Kidney epithelial cell (primary cell): ENCODE measurements around the gene FKBP4. TPM values are rescaled to one million over a fixed set of nuclear protein-coding genes. Genes with fewer than 3 reads are reported as not detected.
"Not testable (repeated sequence)": the region's sequence is repeated elsewhere in the genome, so short reads cannot be mapped to it uniquely, and the experiment has no call there.

Source experiments
- DNase-seq: peaks from one replicate; pipeline ENCODE4 v3.0.0-alpha.2; 2010; ENCODE audit warnings: low read depth
- H3K27me3 ChIP-seq: 2 replicates; pipeline ENCODE4 v1.6.0; 2011; ENCODE audit warnings: low read length; ENCODE audit not compliant: control insufficient read depth, insufficient read depth
- H3K36me3 ChIP-seq: 2 replicates; pipeline ENCODE4 v1.5.1; 2011; ENCODE audit warnings: low read length; ENCODE audit not compliant: control insufficient read depth, insufficient read depth
- H3K4me3 ChIP-seq: 2 replicates; pipeline ENCODE4 v1.5.1; 2011; ENCODE audit warnings: low read depth, mild to moderate bottlenecking, control low read depth, low read length
- total RNA-seq: library from RNA; depleted of rRNA; stranded (reverse); fragments of >200 nt; gene quantifications from 2 replicates; pipeline ENCODE4 v1.2.3, GENCODE V29; 2015
- TF ChIP-seq, protein P1 (sequence below): IDR thresholded peaks from 2 replicates; pipeline ENCODE4 v1.5.1; 2011; ENCODE audit warnings: mild to moderate bottlenecking, moderate library complexity, low read length, control low read depth, inconsistent platforms; ENCODE audit not compliant: insufficient read depth, poor library complexity, severe bottlenecking

Gene FKBP4
- total RNA-seq, 1 donor from 2014 or later: 40.0 TPM

DNA sequence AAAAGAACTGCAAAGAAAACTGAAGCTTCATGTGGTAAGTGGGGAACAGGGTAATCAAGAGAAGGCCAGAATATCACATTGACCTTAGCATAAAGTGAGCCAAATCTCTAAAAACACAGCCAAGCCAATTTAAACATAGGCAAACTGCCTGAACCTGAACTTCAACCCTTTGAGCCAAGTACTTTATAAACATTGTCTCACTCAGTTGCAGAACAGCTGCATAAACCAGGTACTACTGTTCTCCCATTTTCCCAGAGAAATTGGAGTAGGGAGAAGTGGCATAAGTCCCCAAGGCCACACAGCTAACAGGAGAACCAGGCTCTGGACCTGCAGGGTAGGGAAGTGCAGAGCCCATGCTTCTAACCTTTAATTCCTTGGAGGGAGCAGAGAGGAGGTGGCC, 30.4 kb upstream of the FKBP4 start:
- Histone ChIP-seq H3K27me3 (no peaks in the 10 kb centered on the region), H3K36me3 (no peaks in the 10 kb centered on the region), H3K4me3 (no peak overlapping the region)
- DNase-seq: no peak
- TF ChIP-seq, protein P1, sequence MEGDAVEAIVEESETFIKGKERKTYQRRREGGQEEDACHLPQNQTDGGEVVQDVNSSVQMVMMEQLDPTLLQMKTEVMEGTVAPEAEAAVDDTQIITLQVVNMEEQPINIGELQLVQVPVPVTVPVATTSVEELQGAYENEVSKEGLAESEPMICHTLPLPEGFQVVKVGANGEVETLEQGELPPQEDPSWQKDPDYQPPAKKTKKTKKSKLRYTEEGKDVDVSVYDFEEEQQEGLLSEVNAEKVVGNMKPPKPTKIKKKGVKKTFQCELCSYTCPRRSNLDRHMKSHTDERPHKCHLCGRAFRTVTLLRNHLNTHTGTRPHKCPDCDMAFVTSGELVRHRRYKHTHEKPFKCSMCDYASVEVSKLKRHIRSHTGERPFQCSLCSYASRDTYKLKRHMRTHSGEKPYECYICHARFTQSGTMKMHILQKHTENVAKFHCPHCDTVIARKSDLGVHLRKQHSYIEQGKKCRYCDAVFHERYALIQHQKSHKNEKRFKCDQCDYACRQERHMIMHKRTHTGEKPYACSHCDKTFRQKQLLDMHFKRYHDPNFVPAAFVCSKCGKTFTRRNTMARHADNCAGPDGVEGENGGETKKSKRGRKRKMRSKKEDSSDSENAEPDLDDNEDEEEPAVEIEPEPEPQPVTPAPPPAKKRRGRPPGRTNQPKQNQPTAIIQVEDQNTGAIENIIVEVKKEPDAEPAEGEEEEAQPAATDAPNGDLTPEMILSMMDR: no peak

DNA sequence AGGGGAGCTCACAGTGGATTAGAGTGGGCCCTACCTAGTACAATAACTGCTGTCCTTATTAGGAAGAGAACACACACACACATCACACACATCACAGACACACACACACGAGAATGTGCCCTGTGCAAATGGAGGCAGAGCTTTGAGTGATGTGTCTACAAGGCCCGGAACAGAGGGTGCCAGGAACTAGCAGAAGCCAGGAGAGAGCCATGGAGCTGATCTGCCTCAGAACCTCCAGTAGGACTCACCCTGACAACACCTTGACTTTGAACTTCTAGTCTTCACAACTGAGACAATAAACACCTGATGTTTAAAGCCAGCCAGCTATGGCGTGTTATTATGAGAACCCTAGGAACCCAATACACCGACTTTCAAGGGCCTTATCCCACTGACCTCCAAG, 29.7 kb upstream of the FKBP4 start:
- no peak for DNase-seq
- Histone ChIP-seq H3K27me3 (no peaks in the 10 kb centered on the region), H3K36me3 (no peaks in the 10 kb centered on the region), H3K4me3 (no peak overlapping the region)
- TF ChIP-seq, protein P1: no peak

DNA sequence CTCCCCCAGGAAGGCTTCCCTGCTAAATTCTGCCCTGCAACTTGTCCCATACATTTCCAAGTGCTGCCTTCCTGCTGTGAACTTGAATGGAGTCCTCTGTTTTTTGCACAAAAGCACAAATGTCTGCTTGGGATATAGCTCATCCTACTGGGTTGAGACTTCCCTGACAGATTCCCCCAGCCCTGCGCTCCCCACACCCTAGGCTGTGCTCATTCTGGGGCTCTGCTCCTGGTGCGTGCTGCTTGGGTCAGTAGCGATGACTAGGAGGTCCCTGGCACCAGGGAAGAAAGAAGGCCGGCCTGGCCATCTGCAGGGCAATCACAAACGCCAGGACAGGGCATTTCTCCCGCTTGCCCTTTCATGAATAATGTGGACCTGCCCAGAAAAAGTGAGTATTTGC, 29.2 kb upstream of the FKBP4 start:
- TF ChIP-seq, protein P1: no peak
- Histone ChIP-seq H3K27me3 (no peaks in the 10 kb centered on the region), H3K4me3 (no peak overlapping the region), H3K36me3 (no peaks in the 10 kb centered on the region)
- DNase-seq: no peak

DNA sequence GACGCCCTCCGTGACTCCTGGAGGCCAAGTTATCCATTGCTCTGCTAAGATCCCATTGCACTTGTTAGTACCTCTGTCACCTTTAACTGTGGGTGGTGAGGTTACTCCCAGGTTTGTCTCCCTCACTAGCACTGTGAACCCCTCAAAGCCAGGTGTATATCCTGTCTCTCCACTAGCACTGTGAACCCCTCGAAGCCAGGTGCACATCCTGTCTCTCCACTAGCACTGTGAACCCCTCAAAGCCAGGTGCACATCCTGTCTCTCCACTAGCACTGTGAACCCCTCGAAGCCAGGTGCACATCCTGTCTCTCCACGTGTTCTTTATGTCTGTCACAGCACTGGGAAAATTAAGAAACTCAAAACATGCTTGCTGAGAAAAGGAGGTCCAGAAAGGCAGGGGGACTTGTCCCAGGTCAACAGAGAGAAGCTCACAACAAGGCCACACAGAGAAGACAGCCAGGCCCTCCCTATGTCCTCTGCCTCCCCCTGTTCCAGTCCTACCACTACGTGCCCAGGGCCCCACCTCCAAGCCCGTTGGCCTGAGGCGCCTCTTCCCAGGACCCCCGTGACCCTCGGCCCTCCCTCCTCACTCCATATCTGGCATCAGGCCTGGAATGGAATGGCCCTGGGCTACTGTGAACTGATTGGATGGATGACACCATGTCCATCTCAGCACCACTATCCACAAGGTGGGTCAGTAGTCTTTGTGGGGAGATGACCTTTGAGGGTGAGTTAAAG, 26.4 kb upstream of the FKBP4 start:
- TF ChIP-seq, protein P1: no peak
- Histone ChIP-seq H3K4me3 (no peak overlapping the region), H3K36me3 (no peaks in the 10 kb centered on the region), H3K27me3 (peaks cover 3% of the 10 kb centered on the region)
- no peak for DNase-seq

DNA sequence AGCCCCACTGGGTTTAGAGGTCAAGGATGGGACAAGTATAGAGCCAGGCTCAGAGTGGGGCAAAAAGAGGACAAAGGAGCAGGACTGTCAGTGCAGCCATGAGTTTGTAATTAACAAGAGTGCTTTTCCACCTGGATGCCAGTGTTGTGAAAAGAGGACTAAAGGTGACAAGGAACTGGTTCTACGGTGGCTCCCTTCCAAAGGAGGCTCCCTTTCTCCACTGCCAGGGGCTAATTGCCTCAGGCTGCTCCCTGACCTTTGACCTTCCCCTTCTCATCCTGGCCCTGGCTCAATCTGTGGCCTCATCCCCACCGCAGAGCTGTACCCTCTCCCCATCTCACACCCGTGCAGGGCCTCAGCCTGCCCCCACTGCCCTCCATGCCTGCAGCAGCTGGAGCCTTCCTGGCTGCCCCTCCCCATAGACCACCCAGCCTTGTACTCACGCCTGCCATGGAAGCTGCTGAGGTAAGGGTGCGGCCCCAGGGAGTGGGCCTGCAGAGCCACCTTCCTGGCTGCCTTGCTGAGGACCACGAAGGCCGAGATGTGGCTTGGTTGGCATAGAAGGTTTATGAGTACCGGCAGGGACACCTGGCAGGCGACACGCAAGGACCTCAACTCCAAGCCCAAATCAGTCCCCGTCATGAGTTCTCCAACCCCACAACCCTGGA, 24.8 kb upstream of the FKBP4 start:
- Histone ChIP-seq H3K4me3 (no peak overlapping the region), H3K27me3 (peaks cover 4% of the 10 kb centered on the region), H3K36me3 (no peaks in the 10 kb centered on the region)
- TF ChIP-seq, protein P1: no peak
- DNase-seq: no peak

DNA sequence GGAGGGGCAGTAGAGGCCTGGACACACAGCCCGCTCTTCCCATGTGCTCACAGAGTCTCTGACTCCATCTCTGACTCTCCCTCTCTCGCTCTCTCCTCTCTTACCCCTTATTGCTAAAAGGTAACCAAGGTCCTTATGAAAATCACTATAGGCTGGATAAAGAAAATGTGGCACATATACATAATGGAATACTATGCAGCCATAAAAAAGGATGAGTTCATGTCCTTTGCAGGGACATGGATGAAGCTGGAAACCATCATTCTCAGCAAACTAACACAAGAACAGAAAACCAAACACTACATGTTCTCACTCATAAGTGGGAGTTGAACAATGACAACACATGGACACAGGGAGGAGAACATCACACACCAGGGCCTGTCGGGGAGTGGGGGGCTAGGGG, 24.2 kb upstream of the FKBP4 start:
- DNase-seq, H3K4me3 ChIP-seq, H3K36me3 ChIP-seq, H3K27me3 ChIP-seq: not testable (repeated sequence)
